Suprapubic skin (tissue), 4 donors: ENCODE data around the gene KCNA1. TPM values are rescaled to one million over a fixed set of nuclear protein-coding genes. Genes with fewer than 3 reads are reported as not detected.

Experiments
- DNase-seq, 2 donors: peaks; one replicate each; pipeline ENCODE4 v3.0.0-alpha.2; 2019; ENCODE audit warnings: low spot score in 2 of 2
- H3K27ac ChIP-seq: fragments of 200-600 bp; sonication (generic); one replicate; pipeline ENCODE4 v1.5.1; 2019
- H3K27me3 ChIP-seq: fragments of 200-600 bp; sonication (generic); one replicate; pipeline ENCODE4 v1.5.1; 2019
- H3K36me3 ChIP-seq: fragments of 200-600 bp; sonication (generic); one replicate; pipeline ENCODE4 v1.5.1; 2019
- H3K4me1 ChIP-seq: fragments of 200-600 bp; sonication (generic); one replicate; pipeline ENCODE4 v1.5.1; 2019
- H3K4me3 ChIP-seq: fragments of 200-600 bp; sonication (generic); one replicate; pipeline ENCODE4 v1.5.1; 2019; ENCODE audit warnings: mild to moderate bottlenecking
- H3K9me3 ChIP-seq: fragments of 200-600 bp; sonication (generic); one replicate; pipeline ENCODE4 v1.5.1; 2019
- CTCF ChIP-seq, 2 donors: fragments of 200-600 bp in 1 of 2; fragments of 450-650 bp in 1 of 2; sonication (generic) in 1 of 2; IDR thresholded peaks; one replicate each; pipeline ENCODE4 v1.5.1; 2016 to 2019; ENCODE audit warnings: antibody characterized with exemption in 2 of 2, mild to moderate bottlenecking in 1 of 2, moderate library complexity in 1 of 2
- EP300 ChIP-seq: sonication (generic); formaldehyde crosslinking; IDR thresholded peaks from one replicate; pipeline ENCODE4 v1.6.1; 2017; ENCODE audit warnings: antibody characterized with exemption
- POLR2A ChIP-seq, 2 donors: fragments of 450-650 bp; IDR thresholded peaks; one replicate each; pipeline ENCODE4 v1.6.1; 2017; ENCODE audit warnings: antibody characterized with exemption in 2 of 2, mild to moderate bottlenecking in 2 of 2, moderate library complexity in 2 of 2
- POLR2AphosphoS5 ChIP-seq, 3 donors: sonication (generic); formaldehyde crosslinking; IDR thresholded peaks; one replicate each; pipeline ENCODE4 v1.6.1; 2017; ENCODE audit warnings: antibody characterized with exemption in 3 of 3
- WGBS: methylation state at CpG from one replicate; pipeline ENCODE4 v1.1.5; 2018; 5-methylcytosine and 5-hydroxymethylcytosine counted together
- total RNA-seq, 4 donors: library from RNA; depleted of rRNA; stranded (reverse); fragments of >200 nt; gene quantifications; one replicate each; pipeline ENCODE4 v1.1.0, GENCODE V29; 2016

The KCNA1 gene
- total RNA-seq, 4 donors from 2014 or later, result not detected

GRCh38 chr12:4956054-4956453, 46.3 kb downstream of the KCNA1 start:
- no peak for DNase-seq
- Histone ChIP-seq H3K27ac (no peak overlapping the region), H3K36me3 (no peaks in the 10 kb centered on the region), H3K27me3 (peaks cover 56% of the 10 kb centered on the region), H3K9me3 (no peaks in the 10 kb centered on the region), H3K4me1 (no peaks in the 10 kb centered on the region), H3K4me3 (no peak overlapping the region)
- no peak for TF ChIP-seq POLR2AphosphoS5 (IDR thresholded peaks at IDR 0.05)
- TF ChIP-seq CTCF (IDR thresholded peaks at IDR 0.05), result no peak
- WGBS, result 22% methylated on average over 2 of the region's 2 CpGs

DNA sequence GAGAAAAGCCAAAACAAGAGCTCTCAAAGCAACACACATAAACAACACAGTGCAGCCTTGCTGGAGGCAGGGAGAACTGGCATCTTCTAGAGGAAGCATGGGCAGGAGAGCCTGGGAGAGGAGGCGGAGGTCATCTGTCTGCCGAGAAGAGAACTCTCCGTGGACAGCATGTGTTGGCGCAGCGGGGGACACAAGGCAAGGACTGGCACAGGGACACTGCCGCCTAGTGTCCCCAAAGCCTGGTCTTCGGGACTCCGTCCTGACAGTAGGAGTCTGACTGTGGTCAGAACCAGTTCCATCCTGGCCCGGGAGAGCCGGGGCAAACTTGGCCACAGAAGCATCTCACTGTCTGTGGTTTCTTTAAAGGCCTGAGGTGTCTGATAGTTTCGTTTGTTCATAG, 47.3 kb downstream of the KCNA1 start:
- TF ChIP-seq POLR2A (IDR thresholded peaks at IDR 0.05) (no peak), EP300 (no peak), POLR2AphosphoS5 (IDR thresholded peaks at IDR 0.05) (no peak), CTCF (IDR thresholded peaks at IDR 0.05) (no peak)
- DNase-seq, result no peak
- H3K27me3 ChIP-seq, result peaks cover 46% of the 10 kb centered on the region

GRCh38 chr12:4957761-4958160, 48.1 kb downstream of the KCNA1 start:
- Histone ChIP-seq H3K9me3 (no peaks in the 10 kb centered on the region), H3K4me3 (no peak overlapping the region), H3K36me3 (no peaks in the 10 kb centered on the region), H3K27me3 (peaks cover 52% of the 10 kb centered on the region), H3K27ac (no peak overlapping the region), H3K4me1 (no peaks in the 10 kb centered on the region)
- 62% methylated on average over 5 of the region's 5 CpGs for whole genome bisulfite sequencing
- TF ChIP-seq POLR2A (IDR thresholded peaks at IDR 0.05) (no peak), POLR2AphosphoS5 (IDR thresholded peaks at IDR 0.05) (no peak), EP300 (no peak), CTCF (IDR thresholded peaks at IDR 0.05) (no peak)
- DNase-seq, result no peak

More for the DNA sequence above, 47.3 kb downstream of the KCNA1 start:
- no peak overlapping the region for H3K27ac ChIP-seq
- H3K4me1 ChIP-seq, result no peaks in the 10 kb centered on the region
- no peaks in the 10 kb centered on the region for H3K36me3 ChIP-seq
- WGBS, result 82% methylated on average over 11 of the region's 11 CpGs
- no peaks in the 10 kb centered on the region for H3K9me3 ChIP-seq
- H3K4me3 ChIP-seq, result no peak overlapping the region

- Histone ChIP-seq H3K27me3 (peaks cover 48% of the 10 kb centered on the region), H3K4me3 (no peak overlapping the region), H3K9me3 (no peaks in the 10 kb centered on the region), H3K4me1 (no peaks in the 10 kb centered on the region), H3K36me3 (no peaks in the 10 kb centered on the region), H3K27ac (no peak overlapping the region)
- TF ChIP-seq POLR2AphosphoS5 (IDR thresholded peaks at IDR 0.05), result no peak
- no peak for TF ChIP-seq CTCF (IDR thresholded peaks at IDR 0.05)
- DNase-seq, result no peak
- 82% methylated on average over 6 of the region's 6 CpGs for WGBS
Measured at GRCh38 chr12:4958697-4959375, 49.1 kb downstream of the KCNA1 start.

DNA sequence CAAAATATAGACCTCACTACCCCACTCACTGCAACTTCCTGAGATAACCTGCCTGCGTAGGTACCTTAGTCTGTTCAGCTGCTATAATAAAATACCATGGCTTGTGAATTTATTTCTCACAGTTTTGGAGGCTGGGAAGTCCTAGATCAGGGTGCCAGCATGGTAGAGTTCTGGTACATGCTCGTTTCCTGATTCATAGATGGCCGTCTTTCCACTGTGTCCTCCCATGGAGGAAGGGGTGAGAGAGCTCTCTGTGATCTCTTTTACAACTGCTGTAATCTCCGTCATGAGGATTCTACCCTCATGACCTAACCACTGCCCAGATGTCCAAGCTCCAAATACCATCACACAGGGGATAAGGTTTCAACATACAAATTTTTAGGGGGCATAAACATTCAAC, 49.7 kb downstream of the KCNA1 start:
- Histone ChIP-seq H3K27ac (no peak overlapping the region), H3K4me1 (no peaks in the 10 kb centered on the region), H3K36me3 (no peaks in the 10 kb centered on the region), H3K9me3 (no peaks in the 10 kb centered on the region), H3K4me3 (no peak overlapping the region), H3K27me3 (peaks cover 46% of the 10 kb centered on the region)
- TF ChIP-seq EP300, result no peak
- no peak for TF ChIP-seq CTCF (IDR thresholded peaks at IDR 0.05)
- no peak for TF ChIP-seq POLR2AphosphoS5 (IDR thresholded peaks at IDR 0.05)
- no peak for TF ChIP-seq POLR2A (IDR thresholded peaks at IDR 0.05)
- no peak for DNase-seq
- 83% methylated on average over 4 of the region's 4 CpGs for WGBS
